Hepatocyte (in vitro differentiated cells): ENCODE measurements around the gene TRAPPC3.

Experiments
- CTCF ChIP-seq: fragments of 200-600 bp; sonication (generic); IDR thresholded peaks from 2 replicates; pipeline ENCODE4 v1.5.1; 2016; ENCODE audit warnings: antibody characterized with exemption, mild to moderate bottlenecking; ENCODE audit not compliant: poor library complexity
- EZH2 ChIP-seq: fragments of 200-600 bp; sonication (generic); IDR thresholded peaks from 2 replicates; pipeline ENCODE4 v1.6.1; 2016; ENCODE audit warnings: antibody characterized with exemption, mild to moderate bottlenecking, borderline replicate concordance
- EZH2phosphoT487 ChIP-seq: fragments of 200-600 bp; sonication (generic); IDR thresholded peaks from one replicate; pipeline ENCODE4 v1.6.1; 2018; ENCODE audit warnings: antibody characterized with exemption, mild to moderate bottlenecking, low read depth, moderate library complexity; ENCODE audit not compliant: unreplicated experiment, severe bottlenecking

- TF ChIP-seq CTCF (no peak), EZH2phosphoT487 (no peak), EZH2 (no peak)
These were observed 61.1 kb downstream of the TRAPPC3 start for GRCh38 chr1:36088265-36088576.
